Heart left ventricle (tissue), 13 donors: Measurements from ENCODE around the gene RHBDL2.

Source experiments
- CTCF ChIP-seq, 12 donors: fragments of 200-600 bp; sonication (generic) in 4 of 12; IDR thresholded peaks; one replicate each; pipeline versions ENCODE4 v1.5.0 to v1.8.0; 2018 to 2022; ENCODE audit warnings: antibody characterized with exemption in 12 of 12, mild to moderate bottlenecking in 5 of 12
- POLR2A ChIP-seq, 2 donors: fragments of 450-650 bp; IDR thresholded peaks; one replicate each; pipeline ENCODE4 v1.6.1; 2017; ENCODE audit warnings: antibody characterized with exemption in 2 of 2, mild to moderate bottlenecking in 2 of 2, moderate library complexity in 2 of 2
- donor health status: ischemic (EF 13 %, LVEDD 7.1; RV severe dilation, severe dysfunction).
- donor health status: DM: no; HTN: yes; CAD: no.
- donor health status: DM: no; HTN: no; CAD: no.
- donor health status: ischemic (EF 25% LVEDD 6.9; RV normal size, moderate dysfunction).
- donor health status: ischemic (EF 25% LVEDD 5.7; RV mildly dilated, moderate dysfunction).
- donor health status: ischemic (EF 35%, LVEDD 5.7; RV mildly dilated, moderate dysfunction).
- donor health status: nonischemic (EF 11% LVEDD 7.7; RV severe dilation, severe dysfunction).
- donor health status: DM: yes; HTN: yes; CAD: no.
- donor health status: PGD.
- donor health status: ischemic (EF 29% LVEDD 5.4; RV normal size, mild dysfunction).
- donor health status: nonischemic (EF 23%, LVEDD 6.1; RV moderate dilation, normal function).

- TF ChIP-seq CTCF (IDR thresholded peaks at IDR 0.05) (no peak), POLR2A (IDR thresholded peaks at IDR 0.05) (no peak)
These were observed 82.6 kb downstream of the RHBDL2 start for GRCh38 chr1:38858833-38859560.
